HG02571 (cell line): ENCODE measurements around the gene SLC7A7.
"Not testable (repeated sequence)": the region's sequence is repeated elsewhere in the genome, so short reads cannot be mapped to it uniquely, and the experiment has no call there.

Source experiments
- ATAC-seq: cut with Tn5 transposase; IDR thresholded peaks from one replicate; pipeline ENCODE4 v1.9.1; 2021; ENCODE audit warnings: mild to moderate bottlenecking, moderate library complexity; ENCODE audit not compliant: unreplicated experiment

Gene SLC7A7

DNA sequence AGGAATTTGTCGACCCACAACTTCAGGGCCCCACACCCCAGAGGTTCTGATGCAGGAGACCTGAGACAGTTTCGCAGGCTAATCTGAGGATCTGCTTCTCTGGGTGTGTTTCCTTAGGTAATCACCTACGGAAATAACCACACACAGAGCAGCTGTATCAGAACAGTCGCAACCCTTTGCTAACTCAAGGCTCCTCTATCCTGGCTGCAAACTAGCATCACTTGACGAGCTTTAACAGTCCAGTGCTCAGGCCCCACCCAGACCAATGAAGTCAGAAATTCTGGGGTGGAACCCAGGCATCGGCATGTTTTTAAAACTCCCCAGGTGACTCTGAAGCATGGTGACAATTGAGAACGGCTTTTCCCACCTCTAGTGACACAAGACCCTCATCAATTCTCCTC, 20.7 kb downstream of the SLC7A7 start:
- peak; percentile 36 for ATAC-seq

DNA sequence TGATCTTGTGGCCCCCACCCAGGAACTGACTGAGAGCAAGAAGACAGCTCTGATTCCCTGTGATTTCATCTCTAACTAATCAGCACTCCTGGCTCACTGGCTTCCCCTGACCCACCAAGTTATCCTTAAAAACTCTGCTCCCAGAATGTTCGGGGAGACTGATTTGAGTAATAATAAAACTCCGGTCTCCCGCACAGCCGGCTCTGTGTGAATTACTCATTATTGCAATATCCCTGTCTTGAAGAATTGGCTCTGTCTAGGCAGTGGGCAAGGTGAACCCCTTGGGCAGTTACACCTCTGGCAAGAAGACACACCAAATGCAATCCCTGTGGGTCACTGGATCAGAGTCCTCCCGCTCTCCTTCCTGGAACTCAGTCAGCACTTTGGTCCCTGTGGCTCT, 21.3 kb downstream of the SLC7A7 start:
- ATAC-seq, result no peak

DNA sequence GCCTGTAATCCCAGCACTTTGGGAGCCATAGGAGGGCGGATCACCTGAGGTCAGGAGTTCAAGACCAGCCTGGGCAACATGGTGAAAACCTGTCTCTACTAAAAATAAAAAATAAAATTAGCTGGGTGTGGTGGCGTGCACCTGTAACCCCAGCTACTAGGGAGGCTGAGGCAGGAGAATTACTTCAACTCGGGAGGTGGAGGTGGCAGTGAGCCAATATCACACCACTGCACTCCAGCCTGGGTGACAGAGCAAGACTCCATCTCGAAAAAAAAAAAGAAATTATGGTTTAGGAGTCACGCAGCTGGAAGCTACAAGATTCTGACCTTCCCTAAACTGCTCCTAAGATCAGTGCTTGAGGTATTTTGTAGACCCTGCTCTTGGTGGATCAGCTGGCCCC, 21.7 kb downstream of the SLC7A7 start:
- not testable (repeated sequence) for ATAC-seq

DNA sequence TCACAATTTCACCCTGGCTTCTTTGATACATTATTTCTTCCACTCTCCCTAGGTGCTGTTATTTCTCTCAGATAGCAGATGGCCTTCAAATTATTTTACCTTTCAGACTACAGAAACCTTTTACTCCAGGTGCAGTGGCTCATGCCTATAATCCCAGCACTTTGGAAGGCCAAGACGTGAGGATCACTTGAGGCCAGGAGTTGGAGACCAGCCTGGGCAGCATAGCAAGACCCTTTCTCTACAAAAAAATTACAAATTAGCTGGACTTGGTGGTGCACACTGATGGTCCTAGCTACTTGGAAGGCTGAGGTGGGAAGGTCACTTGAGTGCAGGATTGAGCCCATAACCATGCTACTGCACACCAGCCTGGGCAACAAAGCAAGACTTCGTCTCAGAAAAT, 23.1 kb downstream of the SLC7A7 start:
- no peak for ATAC-seq

DNA sequence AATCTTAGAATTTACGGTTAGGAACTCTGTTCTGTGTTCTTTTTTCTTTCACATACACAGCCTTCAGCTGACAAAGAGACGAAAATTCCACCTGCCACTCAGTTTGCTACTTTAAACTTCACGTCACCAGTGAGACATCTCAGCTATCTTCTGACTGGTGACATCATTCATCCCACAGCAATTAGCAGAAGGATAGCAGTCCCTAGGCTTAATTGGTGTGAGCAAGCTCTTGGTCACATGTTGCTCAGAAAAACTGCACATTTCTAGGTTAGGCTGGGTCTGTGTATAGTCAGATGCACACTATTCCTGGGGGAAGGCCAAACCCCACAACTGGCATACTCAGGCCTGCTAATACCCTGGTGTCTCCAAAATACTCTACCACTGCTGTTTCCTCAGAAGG, 23.9 kb downstream of the SLC7A7 start:
- no peak for ATAC-seq

DNA sequence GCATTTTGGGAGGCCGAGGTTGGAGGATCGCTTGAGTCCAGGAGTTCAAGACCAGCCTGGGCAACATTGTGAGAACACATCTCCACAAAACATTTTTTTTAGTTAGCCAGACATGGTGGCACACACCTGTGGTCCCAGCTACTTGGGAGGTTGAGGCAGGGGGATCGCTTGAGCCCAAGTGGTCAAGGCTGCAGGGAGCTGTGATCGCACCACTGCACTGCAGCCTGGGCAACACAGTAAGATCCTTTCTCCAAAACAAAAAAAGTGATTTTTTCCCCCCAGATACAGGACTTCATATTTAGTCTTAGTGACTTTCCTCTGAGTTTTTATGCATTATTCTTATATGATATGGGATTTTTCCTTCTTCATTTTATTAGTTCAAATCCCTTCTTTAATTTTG, 28.6 kb downstream of the SLC7A7 start:
- no peak for ATAC-seq

DNA sequence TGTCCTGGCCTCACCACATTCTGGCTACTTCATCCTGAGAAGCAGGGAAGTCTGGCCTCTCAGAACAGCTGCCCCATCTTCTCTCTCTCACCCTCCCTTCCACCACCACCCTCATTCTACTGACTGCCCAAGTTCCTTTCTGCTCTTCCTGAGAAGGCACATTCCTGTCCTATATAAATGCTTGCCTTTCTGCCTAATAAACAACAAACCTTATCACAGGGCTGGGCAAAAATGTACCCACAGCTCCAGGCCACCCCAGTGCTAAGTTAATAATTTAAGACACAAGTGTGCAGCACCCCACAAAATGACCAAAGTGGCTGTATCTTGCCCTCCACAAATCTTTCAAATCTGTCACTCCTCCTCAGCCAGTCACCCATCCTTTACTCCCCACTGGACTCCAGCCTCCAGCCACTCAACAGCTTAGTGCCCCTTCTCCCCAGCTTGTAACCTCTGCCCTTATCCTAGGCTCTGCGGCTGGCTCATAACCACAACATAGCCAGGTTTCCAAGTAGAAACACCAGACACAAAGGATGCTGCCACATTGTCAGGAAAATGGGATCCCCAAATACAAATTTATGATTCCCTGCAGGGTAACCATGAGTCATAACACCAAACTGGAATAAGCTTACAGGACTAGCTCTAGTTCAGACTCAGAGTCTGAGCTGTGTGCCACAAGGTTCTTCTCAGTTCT, 33.8 kb downstream of the SLC7A7 start:
- no peak for ATAC-seq

DNA sequence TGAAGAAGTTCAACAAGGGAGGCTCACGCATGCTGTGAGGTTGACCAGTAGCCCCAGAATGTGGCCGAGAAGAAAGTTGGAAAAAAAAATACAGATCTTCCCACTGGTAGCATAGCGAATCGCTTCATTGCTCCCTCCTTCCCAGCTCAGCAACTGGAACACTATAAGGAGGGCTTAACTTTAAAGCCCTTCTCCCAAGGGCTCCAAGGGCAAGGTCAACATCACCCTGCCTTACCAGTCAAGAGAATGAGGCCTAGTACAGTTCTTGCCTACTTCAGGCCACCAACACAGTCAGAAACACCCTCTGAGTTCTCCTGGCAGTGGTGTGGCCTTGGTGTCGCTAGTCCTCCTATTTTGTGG, 34.3 kb downstream of the SLC7A7 start:
- no peak for ATAC-seq

DNA sequence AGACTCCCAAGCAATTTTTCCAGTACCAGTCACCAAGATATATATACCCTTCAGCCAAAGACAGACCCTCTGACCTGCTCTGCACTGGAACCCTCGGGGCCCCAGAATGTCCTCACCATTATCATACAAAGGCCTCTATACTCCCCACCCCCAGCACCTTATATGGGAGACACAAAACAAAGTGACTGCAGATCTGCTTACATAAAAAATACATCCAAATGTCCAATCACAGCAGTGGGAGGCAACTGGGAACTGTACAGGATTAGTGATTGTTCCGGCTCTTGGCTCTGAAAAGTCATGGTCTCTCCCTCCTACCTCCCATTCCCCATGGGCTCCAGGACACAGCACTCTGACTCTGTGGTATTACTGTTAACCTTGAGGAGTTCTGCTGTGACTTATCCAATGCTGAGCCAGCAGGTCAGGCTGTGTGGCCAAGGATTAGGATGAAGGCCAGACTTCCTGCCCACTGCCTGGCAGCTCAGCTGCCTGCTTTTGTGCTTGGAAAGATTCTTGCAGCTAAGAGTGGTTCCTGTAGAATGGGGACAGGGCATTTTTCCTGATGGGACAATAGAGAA, 35.0 kb downstream of the SLC7A7 start:
- no peak for ATAC-seq

DNA sequence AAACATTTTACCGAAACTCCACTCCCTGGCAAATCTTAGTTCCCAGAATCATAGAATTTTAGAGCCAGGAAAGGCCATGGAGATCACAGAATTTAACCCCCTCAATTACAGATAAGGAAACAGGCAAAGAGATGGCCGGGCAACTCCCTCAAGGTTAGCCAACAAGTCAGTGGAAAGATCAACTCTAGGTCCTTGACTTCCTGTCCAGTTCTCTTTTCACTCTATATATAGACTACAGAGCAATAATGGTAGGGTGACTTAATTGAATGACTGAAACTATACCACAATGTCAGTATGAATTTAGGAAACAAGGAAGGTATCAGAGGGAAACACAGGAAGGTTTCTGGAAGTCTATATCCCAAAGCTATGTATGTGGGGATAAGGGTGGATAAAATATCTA, 37.2 kb downstream of the SLC7A7 start:
- no peak for ATAC-seq

DNA sequence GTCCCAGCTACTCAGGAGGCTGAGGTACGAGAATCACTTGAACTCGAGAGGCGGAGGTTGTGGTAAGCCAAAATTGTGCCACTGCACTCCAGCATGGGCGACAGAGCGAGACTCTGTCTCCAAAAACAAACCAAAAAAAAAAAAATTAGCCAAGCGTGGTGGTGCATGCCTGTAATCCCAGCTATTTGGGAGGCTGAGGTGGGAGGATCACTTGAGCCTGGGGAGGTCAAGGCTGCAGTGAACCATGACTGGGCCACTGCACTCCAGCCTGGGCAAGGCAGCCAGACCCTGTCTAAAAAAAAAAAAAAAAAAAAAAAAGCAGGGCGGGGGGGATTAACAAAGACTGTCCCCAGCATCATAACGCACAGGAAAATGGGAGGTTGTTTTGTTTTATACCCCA, 38.4 kb downstream of the SLC7A7 start:
- not testable (repeated sequence) for ATAC-seq

DNA sequence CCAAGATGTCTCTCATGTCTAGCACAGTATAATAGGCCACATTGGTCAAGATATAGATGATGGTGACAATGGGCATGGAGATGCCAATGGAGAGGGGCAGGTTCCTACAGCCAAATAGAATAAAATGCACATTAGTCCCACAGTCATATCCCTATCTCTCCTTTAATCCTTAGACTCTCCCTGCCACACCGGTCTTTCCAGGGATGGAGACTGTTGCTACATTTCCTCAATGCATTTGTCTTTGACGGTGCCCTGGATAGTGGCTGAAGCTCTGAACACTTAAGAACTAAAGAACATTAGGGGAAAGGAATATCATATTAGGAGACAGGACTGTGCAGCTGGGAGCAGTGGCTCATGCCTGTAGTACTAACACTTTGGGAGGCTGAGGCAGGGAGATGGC, 39.0 kb downstream of the SLC7A7 start:
- no peak for ATAC-seq

DNA sequence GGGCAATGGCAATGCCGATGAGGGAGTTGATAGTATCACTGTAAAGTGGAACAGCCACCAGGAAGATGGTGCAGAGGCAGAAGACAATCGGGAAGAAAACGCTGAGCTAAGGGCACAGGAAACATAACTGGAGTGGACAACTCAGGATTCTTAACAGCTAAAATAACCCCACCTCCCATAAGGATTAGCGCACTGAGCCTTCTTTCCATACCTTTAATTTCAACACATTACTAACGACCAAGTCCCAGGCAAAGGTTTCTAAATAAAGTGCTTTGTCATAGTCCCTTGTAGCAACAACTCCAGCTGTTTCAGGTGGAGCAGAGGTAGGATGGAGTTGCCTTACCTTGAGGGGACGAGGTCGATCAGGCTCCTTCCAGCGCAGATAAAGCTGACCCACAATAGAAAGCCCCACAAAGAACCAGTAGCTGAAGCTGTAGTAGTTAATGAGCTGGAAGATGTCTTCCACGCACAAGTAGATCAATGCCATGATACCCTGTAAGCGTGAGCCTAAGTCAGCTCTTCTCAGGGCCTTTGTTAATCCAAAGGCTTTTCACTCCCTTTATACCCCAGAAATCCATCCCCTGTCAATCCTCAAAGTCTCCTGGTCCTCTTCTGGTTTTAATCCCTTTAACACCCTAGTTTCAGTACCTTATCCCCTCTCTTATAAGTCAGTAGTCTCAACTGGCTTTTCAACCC, 41.1 kb downstream of the SLC7A7 start:
- no peak for ATAC-seq

DNA sequence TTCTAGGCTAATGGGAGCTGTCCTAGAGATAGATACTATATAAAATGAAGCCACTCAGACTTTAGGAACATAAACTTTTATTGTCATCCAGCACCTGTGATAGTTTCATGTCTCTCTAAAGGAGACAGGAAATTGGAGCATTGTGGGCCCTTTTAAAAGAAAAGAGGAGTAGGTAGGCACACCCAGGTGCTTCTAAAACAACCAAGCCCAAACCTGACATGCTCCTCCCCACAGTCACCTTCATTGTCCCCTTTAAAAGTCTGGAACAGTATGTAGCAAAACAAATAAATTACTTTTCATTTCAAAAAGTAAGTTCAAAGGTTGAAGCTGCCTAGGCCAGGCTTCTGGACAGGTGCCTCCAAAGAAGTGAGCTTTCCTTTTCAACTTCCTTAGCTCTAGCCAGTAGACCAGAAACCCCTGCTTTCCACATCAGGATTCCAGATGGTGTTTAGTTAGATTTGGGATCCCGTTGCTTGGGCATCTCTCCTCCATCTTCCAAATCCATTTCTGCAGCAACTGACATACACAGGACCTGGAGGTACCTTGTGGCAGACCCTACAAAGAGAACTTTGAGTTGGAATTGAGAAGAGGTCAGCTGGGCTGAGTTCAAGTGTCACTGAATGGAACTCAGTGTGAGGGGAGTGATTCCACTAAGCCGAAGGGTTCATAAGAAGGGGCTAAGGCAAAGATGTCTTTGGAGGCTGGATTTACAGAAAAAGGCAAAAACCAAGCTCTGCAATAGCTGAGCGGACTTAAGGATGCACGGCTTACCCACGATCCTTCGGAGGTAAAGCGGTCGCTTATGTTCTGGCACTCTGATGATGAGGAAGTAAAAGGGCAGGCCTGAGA, 41.8 kb downstream of the SLC7A7 start:
- ATAC-seq, result no peak

DNA sequence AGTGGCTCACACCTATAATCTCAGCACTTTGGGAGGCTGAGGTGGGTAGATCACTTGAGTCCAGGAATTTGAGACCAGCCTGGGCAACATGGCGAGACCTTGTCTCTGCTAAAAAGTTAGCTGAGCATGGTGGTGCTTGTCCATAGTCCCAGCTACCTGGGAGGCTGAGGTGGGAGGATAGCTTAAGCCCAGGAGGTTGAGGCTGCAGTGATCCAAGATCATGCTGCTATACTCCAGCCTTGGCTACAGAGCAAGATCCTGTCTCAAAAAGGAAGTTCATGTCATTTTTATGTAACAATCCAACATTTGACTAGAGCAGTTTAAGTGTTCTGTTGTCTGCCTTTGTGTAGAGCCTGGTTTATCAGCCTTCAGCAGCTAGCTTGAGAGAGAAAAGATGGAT, 42.5 kb downstream of the SLC7A7 start:
- no peak for ATAC-seq

DNA sequence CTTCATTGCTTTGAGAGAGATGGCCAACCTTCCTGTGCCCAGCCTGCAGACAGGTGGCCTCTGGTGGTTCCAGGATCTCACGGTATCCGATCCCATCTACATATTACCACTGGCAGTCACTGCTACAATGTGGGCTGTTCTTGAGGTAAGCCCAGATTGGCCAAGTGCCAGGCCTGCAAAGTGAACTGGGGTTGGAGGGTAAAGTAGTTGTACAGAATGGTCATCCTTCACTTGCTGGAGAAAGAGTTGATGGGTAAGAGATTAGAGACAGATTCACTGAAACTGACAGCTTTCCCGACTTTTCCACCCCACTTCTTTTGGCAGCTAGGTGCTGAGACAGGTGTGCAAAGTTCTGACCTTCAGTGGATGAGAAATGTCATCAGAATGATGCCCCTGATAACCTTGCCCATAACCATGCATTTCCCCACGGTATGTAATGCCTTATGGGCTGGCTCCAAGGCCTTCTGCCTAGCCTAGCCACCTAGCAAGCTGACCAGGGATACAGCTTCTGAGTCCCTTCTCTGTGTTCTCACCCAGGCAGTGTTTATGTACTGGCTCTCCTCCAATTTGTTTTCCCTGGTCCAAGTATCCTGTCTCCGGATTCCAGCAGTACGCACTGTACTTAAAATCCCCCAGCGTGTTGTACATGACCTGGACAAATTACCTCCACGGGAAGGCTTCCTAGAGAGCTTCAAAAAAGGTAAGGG, 44.6 kb downstream of the SLC7A7 start:
- no peak for ATAC-seq

DNA sequence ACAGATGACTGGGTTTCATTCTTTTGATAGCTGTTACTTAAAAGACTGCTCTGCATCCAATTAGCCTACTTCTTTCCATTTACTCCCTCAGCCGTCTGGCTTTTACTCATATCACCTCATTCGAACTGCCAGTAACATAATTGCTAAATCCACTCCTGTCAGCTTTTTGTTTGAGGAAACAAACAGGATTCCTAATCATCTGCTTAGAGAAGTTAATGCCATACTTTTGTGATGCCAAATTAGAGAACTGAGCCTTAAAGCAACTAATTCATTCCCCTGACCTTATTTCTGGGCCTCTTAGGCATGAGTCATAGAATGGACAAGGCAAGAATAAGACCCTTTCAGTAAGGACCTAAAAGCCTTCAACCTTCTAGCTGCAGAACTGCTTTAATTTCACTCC, 45.9 kb downstream of the SLC7A7 start:
- ATAC-seq, result no peak

DNA sequence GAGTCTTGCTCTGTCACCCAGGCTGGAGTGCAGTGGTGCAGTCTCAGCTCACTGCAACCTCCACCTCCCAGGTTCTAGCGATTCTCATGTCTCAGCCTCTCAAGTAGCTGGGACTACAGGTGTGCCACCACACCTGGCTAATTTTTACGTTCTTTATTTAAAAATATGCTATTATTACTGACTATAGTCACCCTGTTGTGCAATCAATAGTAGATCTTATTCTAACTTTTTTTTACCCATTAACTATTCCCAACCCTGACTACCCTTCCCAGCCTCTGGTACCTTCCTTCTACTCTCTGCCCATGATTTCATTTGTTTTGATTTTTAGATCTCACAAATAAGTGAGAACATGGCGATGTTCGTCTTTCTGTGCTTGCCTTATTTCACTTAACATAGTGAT, 46.3 kb downstream of the SLC7A7 start:
- ATAC-seq, result no peak

DNA sequence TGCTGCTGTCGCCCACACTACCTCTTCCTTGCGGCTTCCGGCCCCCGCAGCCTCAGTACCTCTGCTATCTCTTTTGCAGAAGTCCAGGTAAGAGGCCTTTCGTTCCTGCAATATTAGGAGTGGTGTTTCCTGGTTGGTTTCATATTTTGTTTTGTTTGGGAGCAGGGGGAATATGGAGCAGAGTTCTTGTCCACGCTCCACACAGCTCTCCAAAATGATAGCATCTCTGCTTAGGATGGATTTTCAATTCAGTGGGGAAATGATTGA, 48.0 kb downstream of the SLC7A7 start:
- no peak for ATAC-seq

DNA sequence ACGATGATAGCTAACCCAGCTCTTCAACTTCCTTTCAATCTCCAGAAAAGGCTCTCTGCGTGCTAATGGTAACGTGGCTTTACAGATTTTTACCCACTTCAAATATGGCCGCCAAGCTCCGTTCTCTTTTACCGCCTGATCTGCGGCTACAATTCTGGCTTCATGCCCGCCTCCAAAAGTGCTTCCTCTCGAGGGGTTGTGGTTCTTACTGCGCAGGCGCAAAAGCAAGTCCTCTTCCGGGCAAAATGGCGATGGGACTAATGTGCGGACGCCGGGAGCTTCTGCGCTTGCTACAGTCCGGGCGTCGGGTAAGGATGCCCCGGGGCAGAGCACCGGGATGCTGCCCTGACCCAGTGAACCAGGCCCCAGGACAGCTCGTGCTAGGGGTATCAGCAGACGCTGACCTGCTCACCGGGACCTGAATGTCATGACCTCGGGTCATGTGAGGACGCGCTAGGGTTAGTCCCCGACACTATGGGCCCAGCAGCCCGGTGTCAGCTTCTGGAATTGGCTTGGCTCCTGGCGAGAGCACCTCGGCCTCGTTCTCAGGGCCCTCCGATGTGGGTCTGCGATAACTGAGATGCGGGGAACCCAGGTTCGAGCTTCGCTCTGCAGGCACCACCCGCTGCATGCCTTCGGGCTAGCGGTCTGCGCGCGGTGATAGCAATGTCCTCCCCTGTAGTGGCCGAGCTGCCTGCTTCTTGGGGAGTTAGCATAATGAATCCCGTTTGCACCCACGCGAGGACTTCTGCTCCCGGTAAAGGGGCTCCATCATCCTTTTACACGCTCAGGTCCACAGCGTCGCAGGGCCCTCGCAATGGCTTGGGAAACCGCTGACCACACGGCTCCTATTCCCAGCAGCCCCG, 48.5 kb downstream of the SLC7A7 start, which contains the start of gene OXA1L:
Gene OXA1L (plus strand): TSS at position 232 of the 866 bp plus-strand sequence. CDS start 14 bp downstream, at position 246.
- peak; percentile 81 for ATAC-seq
